ENCODE results near the gene WNT11. TPM values are rescaled to one million over a fixed set of nuclear protein-coding genes. Genes with fewer than 3 reads are reported as not detected.
A peak's percentile ranks its signal among the peaks of the same experiment; 100 is the strongest.

The WNT11 gene
- total RNA-seq, 2 donors from 2014 or later: 39.2 to 59.3 TPM

DNA sequence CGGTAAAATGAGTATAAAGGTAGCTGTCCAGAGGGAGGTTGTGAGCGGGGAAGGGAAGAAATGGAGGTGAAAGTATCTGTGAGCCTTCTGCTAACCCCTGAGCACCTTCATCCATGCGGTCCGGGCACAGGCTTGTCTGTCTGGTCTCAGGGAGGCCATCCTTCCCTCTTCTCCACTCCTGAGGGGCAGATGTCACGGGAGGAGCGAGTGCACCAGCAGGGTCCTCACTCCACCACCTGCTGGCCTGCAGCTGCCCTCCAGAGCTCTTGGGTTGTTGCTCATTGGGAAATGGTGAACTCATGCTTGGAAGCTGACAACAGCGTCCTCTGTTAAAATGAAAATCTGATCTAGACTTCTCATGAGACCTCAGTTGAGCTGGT is 33.8 kb upstream of the WNT11 start:
- intact Hi-C loops (cut with DNase I): no loop called here

DNA sequence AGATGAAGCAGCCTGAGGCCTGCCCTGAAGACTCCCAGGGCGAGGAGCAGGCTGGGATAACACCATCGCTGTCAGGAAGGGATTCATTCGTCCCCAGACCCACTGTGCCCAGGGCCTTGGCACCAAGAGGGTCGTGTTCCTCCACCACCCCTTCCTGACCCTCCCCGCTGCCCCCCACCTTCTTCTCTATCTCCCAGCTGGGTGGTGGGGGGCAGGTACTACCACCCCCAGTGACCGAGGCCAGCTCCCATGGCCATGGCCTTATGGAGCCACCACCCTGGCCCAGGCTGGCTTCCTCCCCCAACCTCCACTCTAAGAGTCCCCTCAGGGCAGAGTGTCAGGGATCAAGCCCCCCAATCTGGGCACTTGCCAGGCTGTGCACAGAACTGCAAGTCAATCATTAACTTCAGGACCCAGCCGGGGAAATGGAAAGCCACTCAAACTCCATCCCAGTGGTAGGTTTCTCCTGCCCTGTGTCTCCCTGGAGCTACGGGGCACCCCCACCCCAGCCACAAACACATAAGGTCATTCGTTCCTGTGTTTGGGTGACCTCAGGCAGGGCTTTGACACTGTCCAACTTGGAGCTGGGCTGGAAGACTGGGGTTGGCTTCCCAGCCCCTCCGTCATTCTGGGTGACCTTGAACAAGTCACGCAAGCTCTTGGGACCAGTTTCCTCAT is 33.3 kb upstream of the WNT11 start:
- intact Hi-C loops (cut with DNase I): no loop called here
- peak; percentile 74 for DNase-seq (ENCODE audit: low spot score)

More for the DNA sequence above, 33.8 kb upstream of the WNT11 start:
- DNase-seq (ENCODE audit: low spot score): peak; percentile 67

DNA sequence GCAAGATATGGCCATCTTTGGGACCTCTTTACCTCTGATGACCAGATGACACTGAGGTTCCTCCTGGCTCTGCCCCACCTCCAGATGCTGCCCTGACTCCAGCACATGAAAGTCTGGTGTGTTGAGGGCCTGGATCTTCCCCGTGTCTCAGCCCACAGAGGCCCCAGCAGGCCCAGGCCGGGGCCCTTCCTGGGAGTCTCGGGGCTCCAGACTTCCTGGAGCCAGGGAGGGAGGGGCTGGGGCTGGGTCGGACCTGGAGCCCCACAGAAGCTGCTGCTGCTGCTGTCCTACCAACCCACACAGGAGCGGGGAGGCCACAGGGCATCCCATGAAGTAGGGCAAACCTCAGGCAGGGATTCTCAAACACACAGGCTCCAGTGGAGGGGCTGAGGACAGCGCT is 32.2 kb upstream of the WNT11 start:
- DNase-seq (ENCODE audit: low spot score): no peak

DNA sequence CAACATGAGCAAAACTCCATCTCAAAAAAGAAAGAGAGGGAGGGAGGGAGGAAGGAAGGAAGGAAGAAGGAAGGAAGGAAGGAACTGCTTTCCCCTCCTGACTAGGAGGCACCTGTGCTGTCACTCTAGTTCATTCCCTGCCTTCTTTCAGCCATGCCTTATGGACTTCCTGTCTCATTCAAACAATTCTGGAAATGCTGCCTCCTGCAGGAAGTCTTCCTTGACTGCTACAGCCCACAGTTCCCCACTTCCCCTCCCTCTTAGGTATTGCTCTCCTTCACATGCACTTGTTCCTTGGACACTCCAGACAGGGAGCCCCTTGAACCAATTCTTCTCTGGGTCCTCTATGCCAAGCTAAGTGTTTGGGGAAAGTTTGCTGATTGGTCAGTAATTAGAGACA is 31.6 kb upstream of the WNT11 start:
- DNase-seq (ENCODE audit: low spot score): no peak
- intact Hi-C loops (cut with DNase I): no loop called here

More for the DNA sequence above, 32.2 kb upstream of the WNT11 start:
- intact Hi-C loops (cut with DNase I): no loop called here

DNA sequence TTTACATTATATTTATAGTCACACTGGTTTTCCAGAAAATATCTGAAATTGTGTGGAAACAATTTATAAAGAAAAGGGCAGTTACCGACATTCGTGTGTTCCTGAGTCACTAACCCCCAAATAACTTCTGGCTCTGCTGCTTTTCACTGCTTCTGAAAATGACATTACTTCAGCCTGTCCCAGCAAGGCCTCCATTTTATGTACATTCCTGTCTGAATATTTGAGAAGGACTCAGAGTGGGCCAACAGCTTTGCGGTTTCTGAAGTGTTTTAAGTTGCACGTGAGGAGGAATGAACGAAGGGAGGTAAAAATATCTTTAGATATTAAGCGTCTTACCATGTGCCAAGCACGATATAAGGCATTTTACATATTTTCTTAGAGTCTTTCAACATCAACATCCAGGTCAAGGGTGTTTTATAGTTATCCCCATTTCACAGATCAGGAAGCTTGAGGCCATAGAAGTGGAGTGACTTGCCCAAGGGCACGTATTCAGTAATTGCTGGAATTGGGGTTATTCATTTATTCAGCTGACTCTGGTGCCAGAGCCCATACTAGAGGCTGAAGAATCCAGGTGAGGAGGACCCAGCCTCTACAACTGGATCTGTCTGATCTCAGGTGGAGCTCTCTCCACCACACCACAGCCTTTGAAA is 30.8 kb upstream of the WNT11 start:
- intact Hi-C loops (cut with DNase I): no loop called here
- DNase-seq (ENCODE audit: low spot score): no peak

DNA sequence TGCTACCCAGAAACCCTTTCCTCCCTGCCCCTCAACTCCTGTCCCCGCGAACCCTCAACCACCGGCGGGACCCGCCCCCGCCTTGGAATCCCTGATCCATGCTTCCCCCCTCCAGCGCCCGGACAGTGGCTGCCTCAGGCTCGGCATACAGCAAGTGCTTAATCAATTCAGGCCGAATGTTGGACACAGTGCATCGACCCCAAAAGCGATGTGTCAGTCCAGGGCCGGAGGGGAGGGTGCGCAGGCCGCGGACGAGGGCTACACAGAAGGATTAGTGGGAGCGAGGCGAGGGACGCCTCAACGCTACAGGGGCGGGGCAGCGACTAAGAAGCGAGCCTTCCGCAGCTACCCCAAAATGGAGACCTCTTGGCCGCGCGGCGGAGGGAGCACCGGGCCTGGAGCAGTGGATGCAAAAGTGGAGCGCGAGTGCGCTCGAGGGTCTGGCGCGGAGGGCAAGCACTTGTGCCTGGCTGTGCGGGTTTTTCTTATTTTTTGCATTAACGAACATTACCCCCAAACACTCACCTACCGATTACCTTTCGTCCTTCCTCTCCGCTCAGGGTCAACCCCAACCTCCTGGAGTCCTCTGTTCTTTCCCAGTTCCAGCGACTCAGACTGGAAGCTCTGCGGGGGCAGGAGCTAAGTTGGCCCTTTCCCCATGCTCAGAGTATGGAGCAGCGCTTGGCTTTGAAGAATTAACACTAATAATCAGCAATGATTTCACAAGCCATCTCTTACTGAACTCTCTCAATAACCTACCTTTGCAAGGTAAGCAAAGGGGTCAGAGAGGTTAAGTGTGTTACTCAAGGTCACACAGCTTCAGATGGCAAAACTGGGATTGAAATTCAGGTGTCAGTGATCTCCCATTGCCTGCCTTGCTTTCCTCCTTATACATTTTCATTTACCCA is 30.0 kb upstream of the WNT11 start:
- intact Hi-C loops (cut with DNase I): no loop called here

DNA sequence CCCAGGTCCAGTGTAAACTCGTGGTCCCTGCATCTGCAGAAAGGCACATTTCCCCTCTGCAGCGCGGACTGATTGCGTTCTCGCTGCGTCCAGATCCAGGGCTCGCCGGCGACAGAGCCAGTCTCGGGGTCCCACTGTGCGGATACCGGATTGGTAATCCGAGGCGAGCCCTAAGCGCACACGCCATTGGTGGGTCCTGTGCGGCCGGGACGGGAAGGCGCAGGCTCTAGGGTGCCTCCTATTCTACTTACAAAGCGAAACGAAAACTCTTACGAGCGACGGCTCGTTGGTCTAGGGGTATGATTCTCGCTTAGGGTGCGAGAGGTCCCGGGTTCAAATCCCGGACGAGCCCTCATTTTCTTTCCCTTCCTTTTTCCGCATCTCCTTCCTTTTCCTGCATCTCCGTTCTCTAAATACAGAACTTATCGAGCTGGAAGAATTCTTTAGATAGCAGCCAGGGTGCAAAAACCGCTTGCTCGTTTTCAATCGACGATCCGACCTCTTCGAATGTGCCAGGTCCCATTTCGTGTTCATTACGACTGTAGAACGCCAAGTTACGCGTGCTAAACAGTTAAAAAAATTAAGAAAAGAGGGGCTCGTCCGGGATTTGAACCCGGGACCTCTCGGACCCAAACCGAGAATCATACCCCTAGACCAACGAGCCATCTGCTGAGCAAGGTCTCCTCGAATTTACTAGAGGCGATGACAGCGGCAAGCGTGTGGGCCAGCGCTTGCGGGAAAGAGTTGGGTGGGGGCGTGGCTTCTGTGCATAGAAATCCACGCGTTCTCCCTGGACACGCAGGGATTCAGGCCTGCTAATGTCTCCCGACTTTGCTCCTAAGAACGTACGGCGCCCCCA is 29.2 kb upstream of the WNT11 start:
- peak; percentile 96 for DNase-seq (ENCODE audit: low spot score)
- intact Hi-C loops (cut with DNase I): no loop called here

More for the DNA sequence above, 30.0 kb upstream of the WNT11 start:
- DNase-seq (ENCODE audit: low spot score): peak; percentile 88

DNA sequence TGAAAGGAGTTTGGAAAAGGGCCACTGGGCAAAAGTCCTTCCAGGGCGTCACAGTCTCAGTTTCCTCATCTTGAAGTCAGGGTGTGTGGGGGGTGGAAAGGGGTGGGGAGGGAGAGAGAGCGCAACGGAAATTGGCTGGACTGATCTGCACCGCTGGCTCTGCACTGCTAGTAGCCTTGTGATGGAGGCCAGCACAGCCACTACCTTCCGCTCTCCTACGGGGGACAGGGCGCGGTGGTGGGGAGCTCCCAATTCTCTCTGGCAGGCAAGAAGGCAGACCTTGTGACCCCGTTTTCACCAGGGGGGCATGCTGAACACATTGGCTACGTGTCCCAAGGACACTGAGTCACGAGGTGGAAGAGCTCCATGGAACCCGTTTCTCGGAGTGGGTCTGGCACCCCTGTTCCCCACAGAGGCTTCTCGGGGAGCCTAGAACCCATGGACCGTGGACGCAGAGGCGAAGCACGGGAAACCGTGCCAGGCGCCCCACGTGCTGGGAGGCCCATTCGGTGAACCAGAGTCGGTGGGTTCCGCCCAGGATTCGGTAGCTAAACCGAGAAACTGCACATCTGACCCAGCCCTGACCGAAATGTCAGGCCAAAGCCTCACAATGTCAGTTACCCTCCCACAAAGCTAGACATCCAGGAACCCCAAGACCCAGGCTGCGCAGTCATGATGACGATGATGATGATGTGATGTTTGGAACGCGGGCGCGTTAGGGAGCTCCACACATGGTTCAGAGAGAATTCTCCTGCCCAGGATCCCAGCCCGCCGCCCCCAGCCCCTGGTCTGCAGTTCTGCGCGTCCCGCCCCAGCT is 28.3 kb upstream of the WNT11 start:
- intact Hi-C loops (cut with DNase I): no loop called here

DNA sequence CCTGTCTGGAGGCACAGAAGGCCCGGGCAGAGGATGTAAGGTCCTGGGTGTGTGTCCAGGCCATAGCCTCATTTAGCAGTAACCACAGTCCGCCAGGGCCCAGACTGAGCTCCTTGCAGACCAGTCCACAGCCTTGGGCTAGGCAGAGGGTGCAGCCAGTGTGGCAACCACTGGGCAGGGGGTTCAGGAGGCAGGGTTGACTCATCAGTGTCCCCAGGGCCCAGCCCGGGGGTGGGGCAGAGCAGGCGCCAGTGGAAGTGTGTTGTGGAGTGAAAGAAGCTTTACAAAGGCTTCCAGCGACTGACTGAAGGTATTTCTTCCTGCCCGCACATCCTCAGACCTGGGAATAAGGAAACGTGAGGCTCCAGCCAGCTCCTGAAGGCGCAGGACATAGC is 27.7 kb upstream of the WNT11 start:
- peak; percentile 92 for DNase-seq (ENCODE audit: low spot score)
- intact Hi-C loops (cut with DNase I): no loop called here

More for the DNA sequence above, 28.3 kb upstream of the WNT11 start:
- DNase-seq (ENCODE audit: low spot score): peak; percentile 93

DNA sequence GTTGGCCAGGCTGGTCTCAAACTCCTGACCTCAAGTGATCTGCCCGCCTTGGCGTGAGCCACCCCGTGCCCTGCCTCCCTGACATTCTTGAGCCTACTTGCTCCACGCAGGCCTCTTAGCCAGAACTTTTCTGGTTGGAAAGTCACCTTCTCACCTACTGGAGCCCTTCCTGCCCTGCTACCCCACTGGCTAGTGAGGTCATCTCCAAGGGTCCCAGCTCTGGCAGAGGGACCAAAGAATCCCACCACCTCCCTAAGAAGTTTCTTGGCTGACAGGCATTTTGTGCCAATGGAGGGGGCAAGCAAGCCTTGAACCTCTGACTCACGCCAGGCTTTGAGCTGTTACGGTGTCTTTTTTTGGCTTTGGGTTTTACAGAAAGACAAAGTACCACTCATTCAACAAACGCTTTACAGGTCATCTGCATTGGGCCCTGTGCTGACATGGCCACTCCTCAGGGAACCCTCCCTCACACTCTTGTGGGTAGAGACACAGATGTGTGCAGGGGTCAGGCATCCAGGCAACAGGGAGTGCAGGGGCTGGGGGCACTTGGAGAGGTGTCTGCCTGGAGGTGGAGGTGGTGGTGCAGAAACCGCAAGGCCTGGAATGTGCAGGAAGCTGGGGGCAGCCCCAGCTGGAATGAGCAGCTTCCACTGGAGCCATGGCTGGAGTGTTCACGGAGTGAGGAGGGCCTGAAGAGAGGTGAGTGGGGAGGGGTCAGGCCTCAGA is 27.1 kb upstream of the WNT11 start:
- intact Hi-C loops (cut with DNase I): no loop called here

DNA sequence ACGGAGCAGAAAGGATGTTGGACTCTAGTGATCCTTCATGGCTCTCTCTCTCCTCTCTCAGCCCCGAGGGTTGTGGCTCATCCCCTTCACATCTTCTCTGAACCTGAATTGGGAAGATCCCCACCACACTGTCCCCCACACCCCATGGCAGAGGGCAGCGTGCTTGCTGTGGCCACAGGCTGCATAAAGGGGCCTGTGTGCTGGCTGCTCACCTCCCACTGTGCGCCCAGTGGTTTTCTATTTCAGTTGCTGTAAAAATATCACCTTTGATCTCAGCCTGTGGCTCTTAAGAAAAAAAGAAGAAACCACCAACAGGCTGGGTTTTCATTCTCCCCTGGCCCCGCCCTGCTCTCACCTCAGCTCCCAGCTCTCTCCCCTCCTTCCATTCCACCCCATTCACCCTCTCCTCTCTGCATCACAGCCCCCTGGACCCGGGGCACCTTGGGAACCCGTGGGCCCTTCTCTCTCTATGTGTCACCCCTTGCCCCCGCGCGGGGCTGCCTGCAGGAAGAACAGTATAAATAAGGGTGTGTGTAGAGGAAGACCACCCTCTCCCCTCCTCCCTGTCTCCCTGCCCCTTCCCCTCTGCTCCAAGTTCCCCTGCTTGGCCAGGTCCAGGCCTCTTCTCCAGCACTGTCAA is 25.8 kb upstream of the WNT11 start:
- intact Hi-C loops (cut with DNase I): no loop called here
- DNase-seq (ENCODE audit: low spot score): no peak

More for the DNA sequence above, 27.1 kb upstream of the WNT11 start:
- no peak for DNase-seq (ENCODE audit: low spot score)

DNA sequence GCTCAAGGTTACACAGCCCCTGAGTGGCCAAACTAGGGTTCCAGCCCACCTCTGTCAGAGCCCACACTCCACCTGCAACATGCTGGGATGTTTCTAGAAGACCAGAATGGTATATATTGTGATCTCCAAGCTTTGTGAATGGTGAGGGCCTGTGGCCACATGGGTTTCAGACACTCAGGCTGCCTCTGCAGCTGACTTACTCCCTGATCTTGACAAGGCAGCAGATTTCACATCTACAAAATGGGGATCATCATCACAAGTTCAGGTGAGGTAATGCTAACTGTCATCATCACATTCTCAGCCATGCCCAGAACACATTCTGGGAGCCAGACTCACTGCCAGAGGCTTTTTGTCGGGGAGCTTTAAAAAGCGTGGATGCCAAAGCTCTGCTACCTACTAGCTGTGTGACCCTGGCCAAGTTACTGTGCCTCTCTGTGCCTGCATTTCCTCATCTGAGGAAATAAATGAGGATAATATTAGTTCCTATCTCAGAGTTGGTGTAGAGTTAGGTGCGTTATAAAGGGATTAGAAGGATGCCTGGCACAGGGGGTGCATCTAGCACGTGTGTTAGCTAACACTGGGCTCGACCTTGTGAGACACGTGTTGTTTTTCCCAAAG is 24.9 kb upstream of the WNT11 start:
- no peak for DNase-seq (ENCODE audit: low spot score)
- intact Hi-C loops (cut with DNase I): no loop called here

DNA sequence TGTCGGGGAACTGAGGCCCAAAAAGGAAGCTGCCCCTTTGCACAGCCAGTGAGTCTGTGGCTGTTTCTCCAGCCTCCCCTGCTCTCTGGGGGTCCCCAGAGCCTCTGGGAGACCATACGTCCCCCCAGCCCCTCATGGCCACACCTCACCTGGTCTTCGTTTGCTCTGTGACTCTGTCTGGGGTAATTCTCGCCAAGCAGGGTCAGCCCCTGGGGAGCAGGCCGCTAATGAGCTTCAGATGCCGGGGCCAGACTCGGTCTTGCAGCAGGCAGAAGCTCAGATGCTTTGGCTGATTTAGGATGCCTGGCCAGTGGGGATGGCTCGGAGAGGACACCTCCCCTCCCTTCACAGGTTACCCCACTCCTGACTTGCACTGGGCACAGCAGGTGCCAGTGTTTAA is 24.1 kb upstream of the WNT11 start:
- intact Hi-C loops (cut with DNase I): no loop called here
- no peak for DNase-seq (ENCODE audit: low spot score)

DNA sequence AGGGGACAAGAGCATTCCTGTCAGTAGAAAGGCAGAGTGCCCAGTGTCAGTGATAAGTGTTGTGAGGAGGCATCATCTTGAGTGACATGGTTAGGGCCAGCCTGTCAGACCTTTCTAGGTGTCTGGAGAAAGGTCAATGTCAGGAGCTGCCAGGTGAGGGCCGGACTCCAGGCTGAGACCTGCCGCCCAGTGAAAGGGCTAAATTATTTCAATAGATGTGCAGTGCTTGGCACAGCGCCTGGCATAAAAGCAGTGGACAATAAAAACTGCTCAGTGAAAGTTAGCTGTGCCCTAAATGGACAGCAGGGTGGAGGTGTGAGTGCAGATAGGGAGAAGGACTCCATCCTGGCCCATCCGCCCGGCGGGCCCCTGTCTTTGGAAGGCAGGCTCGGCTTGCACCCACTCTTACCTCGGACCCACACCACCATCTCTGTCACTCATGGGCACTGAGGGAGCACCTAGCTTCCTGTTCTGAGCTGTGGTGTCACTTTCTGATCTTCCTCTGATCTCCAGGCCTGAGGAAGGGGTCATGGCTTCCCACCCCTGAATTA is 23.5 kb upstream of the WNT11 start:
- intact Hi-C loops (cut with DNase I): no loop called here

DNA sequence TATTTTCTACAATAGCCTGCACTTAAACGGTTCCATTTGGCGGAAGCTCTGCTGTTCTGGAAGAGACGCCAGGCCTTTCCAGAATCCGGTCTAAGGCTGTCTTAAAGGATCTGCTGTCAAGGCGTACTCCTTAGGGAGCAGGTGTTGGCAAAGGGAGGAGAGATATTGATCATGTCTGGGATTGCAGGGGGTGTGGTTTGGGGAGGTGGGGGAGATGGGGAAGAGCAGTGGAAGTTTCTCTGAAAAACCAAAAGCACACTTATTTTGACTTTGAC is 22.5 kb upstream of the WNT11 start:
- intact Hi-C loops (cut with DNase I): no loop called here

More for the DNA sequence above, 23.5 kb upstream of the WNT11 start:
- no peak for DNase-seq (ENCODE audit: low spot score)

DNA sequence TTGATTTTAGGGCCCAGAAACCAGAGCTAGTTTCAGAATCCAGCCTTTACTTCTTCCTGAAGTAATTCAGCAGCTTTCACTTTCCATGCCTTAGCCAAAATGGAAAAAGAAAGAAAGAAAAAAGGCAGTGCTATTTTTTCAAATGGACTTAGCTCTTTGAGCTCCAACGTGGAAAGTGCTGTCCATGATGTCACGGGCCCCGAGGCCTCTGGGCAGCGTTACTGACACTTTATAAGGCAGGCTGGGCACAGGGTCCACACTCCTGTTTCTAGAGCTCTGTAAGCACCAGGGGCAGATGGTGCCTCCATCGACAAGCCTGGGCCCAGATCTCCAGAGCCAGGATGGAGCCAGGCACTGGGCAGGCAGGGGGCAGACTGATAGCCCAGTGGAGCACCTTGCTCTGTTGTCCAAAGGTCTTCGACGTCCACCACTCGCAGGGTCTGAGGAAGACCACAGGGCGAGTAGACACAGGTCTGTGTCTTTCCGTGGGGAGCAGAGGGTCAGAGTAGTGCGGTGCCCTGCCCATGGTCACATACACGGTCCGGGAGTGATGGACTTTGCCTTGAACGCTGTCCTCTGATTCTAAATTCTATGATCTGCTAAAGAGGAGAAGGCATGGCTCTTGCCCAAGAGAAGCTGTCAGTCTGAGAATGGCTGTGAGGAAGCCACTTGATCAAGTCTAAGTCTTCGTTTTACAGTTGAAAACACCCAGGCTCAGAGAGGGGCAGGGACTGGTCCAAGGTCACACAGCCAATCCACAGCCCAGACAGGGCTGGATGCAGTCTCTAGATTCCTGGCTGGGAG is 22.0 kb upstream of the WNT11 start:
- intact Hi-C loops (cut with DNase I): no loop called here
- no peak for DNase-seq (ENCODE audit: low spot score)

More for the DNA sequence above, 22.5 kb upstream of the WNT11 start:
- DNase-seq (ENCODE audit: low spot score): no peak

Measured in posterior vena cava (tissue), 2 donors.